Measurements from ENCODE around the gene SPEM1.

Gene SPEM1

GRCh38 chr17:7462474-7463371 lies 42.6 kb downstream of the SPEM1 start:
- in situ Hi-C loops (cut with HindIII; ENCODE audit: low sequenced_read_pairs), result no loop called here

GRCh38 chr17:7463372-7463846 lies 43.3 kb downstream of the SPEM1 start:
- no peak overlapping the region for H3K4me3 ChIP-seq (ENCODE audit: low read depth, low read length)
- in situ Hi-C loops (cut with HindIII; ENCODE audit: low sequenced_read_pairs), result no loop called here
- no peak for DNase-seq (ENCODE audit: low read depth)
- TF ChIP-seq, protein P1, sequence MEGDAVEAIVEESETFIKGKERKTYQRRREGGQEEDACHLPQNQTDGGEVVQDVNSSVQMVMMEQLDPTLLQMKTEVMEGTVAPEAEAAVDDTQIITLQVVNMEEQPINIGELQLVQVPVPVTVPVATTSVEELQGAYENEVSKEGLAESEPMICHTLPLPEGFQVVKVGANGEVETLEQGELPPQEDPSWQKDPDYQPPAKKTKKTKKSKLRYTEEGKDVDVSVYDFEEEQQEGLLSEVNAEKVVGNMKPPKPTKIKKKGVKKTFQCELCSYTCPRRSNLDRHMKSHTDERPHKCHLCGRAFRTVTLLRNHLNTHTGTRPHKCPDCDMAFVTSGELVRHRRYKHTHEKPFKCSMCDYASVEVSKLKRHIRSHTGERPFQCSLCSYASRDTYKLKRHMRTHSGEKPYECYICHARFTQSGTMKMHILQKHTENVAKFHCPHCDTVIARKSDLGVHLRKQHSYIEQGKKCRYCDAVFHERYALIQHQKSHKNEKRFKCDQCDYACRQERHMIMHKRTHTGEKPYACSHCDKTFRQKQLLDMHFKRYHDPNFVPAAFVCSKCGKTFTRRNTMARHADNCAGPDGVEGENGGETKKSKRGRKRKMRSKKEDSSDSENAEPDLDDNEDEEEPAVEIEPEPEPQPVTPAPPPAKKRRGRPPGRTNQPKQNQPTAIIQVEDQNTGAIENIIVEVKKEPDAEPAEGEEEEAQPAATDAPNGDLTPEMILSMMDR (IDR thresholded peaks at IDR 0.05; ENCODE audit: low read depth, low read length, missing control alignments), result no peak

More at GRCh38 chr17:7462474-7463371, 42.6 kb downstream of the SPEM1 start:
- no peak overlapping the region for H3K4me3 ChIP-seq (ENCODE audit: low read depth, low read length)
- DNase-seq (ENCODE audit: low read depth), result no peak
- TF ChIP-seq, protein P1 (IDR thresholded peaks at IDR 0.05; ENCODE audit: low read depth, low read length, missing control alignments), result no peak

DNA sequence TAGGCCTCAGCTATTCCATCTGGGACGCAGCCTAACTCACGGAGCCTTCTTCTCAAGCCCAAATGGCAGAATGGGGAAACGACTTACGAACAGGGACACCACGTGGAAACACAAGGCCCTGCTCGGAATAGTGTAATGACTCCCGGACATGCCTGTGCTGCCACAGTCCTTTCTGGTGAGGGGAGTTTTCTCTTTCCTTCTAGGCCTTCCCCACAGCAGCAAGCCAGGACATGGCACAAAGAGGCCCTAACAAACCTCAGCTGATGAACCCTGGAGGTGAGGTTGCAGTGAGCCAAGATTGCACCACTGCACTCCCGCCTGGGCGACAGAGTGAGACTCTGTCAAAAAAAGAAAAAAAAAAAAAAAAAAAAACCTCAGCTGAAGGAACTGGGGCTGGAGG lies 44.0 kb downstream of the SPEM1 start:
- DNase-seq (ENCODE audit: low read depth), result no peak
- TF ChIP-seq, protein P1 (IDR thresholded peaks at IDR 0.05; ENCODE audit: low read depth, low read length, missing control alignments), result no peak
- H3K4me3 ChIP-seq (ENCODE audit: low read depth, low read length), result no peak overlapping the region
- in situ Hi-C loops (cut with HindIII; ENCODE audit: low sequenced_read_pairs), result no loop called here

DNA sequence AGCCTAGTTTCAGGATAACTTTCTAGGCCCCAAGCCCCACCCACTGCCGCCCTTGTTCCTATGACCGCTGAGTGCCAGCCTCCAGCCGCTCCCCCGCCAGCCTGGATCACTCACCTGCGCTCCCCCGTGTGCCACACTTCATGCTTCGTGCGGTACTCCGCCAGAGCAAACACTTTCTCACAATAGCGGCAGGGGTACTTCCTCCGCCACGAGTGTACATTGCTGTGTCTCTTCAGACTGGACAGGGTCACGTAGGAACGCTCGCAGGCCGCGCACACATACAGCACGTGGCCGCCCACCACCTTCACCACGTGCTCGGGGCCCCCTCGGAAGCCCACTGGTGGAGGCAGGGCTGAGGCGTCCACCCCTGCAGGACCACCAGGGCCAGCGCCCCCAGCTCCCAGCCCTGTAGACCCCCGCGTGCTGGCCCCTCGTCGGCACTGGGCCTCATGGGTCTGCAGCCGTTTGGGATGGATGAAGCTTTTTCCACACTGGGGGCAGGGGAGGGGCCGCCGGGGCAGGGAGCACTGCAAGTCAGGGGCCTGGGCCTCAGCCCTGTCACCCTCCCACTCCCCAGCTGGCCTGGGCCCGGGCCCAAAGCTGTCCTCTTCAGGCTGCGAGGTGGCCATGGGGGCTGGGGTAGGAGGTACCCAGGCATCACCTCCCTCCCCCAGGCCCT lies 45.6 kb downstream of the SPEM1 start:
- H3K4me3 ChIP-seq (ENCODE audit: low read depth, low read length), result no peak overlapping the region
- TF ChIP-seq, protein P1 (IDR thresholded peaks at IDR 0.05; ENCODE audit: low read depth, low read length, missing control alignments), result no peak
- in situ Hi-C loops (cut with HindIII; ENCODE audit: low sequenced_read_pairs), result no loop called here
- DNase-seq (ENCODE audit: low read depth), result no peak

- in situ Hi-C loops (cut with HindIII; ENCODE audit: low sequenced_read_pairs), result no loop called here
- TF ChIP-seq, protein P1 (IDR thresholded peaks at IDR 0.05; ENCODE audit: low read depth, low read length, missing control alignments), result no peak
- no peak overlapping the region for H3K4me3 ChIP-seq (ENCODE audit: low read depth, low read length)
- DNase-seq (ENCODE audit: low read depth), result no peak
These were observed 46.2 kb downstream of the SPEM1 start for GRCh38 chr17:7466318-7466638.

DNA sequence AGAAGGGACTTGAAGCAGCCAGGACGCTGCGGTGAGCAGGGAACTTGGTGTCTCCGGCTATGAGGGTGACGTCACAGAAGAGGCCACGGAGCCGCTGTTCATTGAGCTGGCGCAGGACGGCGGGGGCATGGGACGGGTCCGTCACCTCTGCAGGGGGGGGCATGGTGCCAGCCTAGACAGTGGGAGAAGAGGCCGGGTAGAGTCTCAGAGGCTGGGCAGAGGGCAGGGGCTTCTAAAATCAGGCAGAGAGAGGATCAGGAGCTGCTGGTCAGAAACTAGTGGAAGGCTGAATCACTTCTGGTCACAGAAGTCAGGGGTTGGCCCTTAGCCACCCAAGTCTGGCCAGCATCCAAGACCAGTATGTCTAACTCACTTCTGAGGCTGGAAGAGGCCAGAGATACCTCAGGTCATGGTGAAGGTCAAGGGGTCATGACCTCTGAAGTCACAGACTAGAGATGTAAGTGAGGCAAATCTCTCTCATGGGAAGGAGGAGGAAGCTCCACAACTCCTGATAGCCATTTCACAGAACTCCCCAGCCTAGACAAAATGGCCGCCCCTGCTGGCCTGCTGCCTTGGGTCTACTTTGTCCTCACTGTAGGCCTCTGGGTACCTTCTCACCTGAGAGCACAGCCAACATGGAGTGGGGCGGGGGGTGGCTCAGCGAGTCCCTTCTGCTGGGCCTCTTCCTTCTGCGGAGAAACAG lies 46.7 kb downstream of the SPEM1 start:
- TF ChIP-seq, protein P1 (IDR thresholded peaks at IDR 0.05; ENCODE audit: low read depth, low read length, missing control alignments), result no peak
- in situ Hi-C loops (cut with HindIII; ENCODE audit: low sequenced_read_pairs), result no loop called here
- DNase-seq (ENCODE audit: low read depth), result no peak
- H3K4me3 ChIP-seq (ENCODE audit: low read depth, low read length), result no peak overlapping the region
